Measurements from ENCODE around the gene IL17RE. TPM values are rescaled to one million over a fixed set of nuclear protein-coding genes. Genes with fewer than 3 reads are reported as not detected.

The IL17RE gene
- total and polyA plus RNA-seq, 2 experiments from 2014 or later: 1.1 to 3.4 TPM

DNA sequence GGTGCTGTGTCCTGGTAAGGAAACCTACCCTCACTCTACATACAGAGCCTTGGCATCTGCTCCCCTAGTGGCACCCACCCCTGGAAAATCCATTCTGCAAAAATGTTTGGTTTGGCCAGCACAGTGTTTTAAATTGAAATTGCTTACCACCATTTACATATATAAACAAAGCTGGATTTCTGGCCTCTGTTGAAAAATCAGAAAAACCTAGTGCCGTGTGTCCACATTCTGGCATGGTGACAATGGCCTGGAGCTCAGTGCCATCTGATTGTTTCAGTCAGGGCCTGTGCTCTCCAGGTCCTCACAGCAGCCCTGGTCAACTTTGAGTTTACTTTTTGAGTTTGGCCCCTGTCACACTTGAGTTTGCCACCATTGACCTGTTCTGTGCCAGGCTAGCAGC is 11.4 kb downstream of the IL17RE start:
- no peaks in the 10 kb centered on the region for H3K36me3 ChIP-seq (ENCODE audit: insufficient read depth)
- TF ChIP-seq, protein P1, sequence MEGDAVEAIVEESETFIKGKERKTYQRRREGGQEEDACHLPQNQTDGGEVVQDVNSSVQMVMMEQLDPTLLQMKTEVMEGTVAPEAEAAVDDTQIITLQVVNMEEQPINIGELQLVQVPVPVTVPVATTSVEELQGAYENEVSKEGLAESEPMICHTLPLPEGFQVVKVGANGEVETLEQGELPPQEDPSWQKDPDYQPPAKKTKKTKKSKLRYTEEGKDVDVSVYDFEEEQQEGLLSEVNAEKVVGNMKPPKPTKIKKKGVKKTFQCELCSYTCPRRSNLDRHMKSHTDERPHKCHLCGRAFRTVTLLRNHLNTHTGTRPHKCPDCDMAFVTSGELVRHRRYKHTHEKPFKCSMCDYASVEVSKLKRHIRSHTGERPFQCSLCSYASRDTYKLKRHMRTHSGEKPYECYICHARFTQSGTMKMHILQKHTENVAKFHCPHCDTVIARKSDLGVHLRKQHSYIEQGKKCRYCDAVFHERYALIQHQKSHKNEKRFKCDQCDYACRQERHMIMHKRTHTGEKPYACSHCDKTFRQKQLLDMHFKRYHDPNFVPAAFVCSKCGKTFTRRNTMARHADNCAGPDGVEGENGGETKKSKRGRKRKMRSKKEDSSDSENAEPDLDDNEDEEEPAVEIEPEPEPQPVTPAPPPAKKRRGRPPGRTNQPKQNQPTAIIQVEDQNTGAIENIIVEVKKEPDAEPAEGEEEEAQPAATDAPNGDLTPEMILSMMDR (conservative IDR thresholded peaks at IDR 0.05; ENCODE audit: low read depth in 2 of 2): no peak
- TF ChIP-seq EZH2 (IDR thresholded peaks at IDR 0.05; ENCODE audit: low read depth, unreplicated experiment) (no peak), EZH2phosphoT487 (IDR thresholded peaks at IDR 0.05; ENCODE audit: unreplicated experiment) (no peak), STAT1 (IDR thresholded peaks at IDR 0.05; ENCODE audit: unreplicated experiment) (no peak), ZNF331 (CRISPR knock-in tag; IDR thresholded peaks at IDR 0.05; ENCODE audit: low read depth) (no peak), POLR2AphosphoS5 (IDR thresholded peaks at IDR 0.05; ENCODE audit: low read depth) (no peak), ZNF114 (CRISPR knock-in tag; IDR thresholded peaks at IDR 0.05) (no peak), NANOG (IDR thresholded peaks at IDR 0.05; ENCODE audit: borderline replicate concordance) (no peak), CREB1 (CRISPR knock-in tag; IDR thresholded peaks at IDR 0.05; ENCODE audit: low read depth) (no peak), JUNB (IDR thresholded peaks at IDR 0.05; ENCODE audit: unreplicated experiment) (no peak)
- TF ChIP-seq, protein P2, sequence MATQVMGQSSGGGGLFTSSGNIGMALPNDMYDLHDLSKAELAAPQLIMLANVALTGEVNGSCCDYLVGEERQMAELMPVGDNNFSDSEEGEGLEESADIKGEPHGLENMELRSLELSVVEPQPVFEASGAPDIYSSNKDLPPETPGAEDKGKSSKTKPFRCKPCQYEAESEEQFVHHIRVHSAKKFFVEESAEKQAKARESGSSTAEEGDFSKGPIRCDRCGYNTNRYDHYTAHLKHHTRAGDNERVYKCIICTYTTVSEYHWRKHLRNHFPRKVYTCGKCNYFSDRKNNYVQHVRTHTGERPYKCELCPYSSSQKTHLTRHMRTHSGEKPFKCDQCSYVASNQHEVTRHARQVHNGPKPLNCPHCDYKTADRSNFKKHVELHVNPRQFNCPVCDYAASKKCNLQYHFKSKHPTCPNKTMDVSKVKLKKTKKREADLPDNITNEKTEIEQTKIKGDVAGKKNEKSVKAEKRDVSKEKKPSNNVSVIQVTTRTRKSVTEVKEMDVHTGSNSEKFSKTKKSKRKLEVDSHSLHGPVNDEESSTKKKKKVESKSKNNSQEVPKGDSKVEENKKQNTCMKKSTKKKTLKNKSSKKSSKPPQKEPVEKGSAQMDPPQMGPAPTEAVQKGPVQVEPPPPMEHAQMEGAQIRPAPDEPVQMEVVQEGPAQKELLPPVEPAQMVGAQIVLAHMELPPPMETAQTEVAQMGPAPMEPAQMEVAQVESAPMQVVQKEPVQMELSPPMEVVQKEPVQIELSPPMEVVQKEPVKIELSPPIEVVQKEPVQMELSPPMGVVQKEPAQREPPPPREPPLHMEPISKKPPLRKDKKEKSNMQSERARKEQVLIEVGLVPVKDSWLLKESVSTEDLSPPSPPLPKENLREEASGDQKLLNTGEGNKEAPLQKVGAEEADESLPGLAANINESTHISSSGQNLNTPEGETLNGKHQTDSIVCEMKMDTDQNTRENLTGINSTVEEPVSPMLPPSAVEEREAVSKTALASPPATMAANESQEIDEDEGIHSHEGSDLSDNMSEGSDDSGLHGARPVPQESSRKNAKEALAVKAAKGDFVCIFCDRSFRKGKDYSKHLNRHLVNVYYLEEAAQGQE (IDR thresholded peaks at IDR 0.05; ENCODE audit: unreplicated experiment): no peak
- TF ChIP-seq, protein P3, sequence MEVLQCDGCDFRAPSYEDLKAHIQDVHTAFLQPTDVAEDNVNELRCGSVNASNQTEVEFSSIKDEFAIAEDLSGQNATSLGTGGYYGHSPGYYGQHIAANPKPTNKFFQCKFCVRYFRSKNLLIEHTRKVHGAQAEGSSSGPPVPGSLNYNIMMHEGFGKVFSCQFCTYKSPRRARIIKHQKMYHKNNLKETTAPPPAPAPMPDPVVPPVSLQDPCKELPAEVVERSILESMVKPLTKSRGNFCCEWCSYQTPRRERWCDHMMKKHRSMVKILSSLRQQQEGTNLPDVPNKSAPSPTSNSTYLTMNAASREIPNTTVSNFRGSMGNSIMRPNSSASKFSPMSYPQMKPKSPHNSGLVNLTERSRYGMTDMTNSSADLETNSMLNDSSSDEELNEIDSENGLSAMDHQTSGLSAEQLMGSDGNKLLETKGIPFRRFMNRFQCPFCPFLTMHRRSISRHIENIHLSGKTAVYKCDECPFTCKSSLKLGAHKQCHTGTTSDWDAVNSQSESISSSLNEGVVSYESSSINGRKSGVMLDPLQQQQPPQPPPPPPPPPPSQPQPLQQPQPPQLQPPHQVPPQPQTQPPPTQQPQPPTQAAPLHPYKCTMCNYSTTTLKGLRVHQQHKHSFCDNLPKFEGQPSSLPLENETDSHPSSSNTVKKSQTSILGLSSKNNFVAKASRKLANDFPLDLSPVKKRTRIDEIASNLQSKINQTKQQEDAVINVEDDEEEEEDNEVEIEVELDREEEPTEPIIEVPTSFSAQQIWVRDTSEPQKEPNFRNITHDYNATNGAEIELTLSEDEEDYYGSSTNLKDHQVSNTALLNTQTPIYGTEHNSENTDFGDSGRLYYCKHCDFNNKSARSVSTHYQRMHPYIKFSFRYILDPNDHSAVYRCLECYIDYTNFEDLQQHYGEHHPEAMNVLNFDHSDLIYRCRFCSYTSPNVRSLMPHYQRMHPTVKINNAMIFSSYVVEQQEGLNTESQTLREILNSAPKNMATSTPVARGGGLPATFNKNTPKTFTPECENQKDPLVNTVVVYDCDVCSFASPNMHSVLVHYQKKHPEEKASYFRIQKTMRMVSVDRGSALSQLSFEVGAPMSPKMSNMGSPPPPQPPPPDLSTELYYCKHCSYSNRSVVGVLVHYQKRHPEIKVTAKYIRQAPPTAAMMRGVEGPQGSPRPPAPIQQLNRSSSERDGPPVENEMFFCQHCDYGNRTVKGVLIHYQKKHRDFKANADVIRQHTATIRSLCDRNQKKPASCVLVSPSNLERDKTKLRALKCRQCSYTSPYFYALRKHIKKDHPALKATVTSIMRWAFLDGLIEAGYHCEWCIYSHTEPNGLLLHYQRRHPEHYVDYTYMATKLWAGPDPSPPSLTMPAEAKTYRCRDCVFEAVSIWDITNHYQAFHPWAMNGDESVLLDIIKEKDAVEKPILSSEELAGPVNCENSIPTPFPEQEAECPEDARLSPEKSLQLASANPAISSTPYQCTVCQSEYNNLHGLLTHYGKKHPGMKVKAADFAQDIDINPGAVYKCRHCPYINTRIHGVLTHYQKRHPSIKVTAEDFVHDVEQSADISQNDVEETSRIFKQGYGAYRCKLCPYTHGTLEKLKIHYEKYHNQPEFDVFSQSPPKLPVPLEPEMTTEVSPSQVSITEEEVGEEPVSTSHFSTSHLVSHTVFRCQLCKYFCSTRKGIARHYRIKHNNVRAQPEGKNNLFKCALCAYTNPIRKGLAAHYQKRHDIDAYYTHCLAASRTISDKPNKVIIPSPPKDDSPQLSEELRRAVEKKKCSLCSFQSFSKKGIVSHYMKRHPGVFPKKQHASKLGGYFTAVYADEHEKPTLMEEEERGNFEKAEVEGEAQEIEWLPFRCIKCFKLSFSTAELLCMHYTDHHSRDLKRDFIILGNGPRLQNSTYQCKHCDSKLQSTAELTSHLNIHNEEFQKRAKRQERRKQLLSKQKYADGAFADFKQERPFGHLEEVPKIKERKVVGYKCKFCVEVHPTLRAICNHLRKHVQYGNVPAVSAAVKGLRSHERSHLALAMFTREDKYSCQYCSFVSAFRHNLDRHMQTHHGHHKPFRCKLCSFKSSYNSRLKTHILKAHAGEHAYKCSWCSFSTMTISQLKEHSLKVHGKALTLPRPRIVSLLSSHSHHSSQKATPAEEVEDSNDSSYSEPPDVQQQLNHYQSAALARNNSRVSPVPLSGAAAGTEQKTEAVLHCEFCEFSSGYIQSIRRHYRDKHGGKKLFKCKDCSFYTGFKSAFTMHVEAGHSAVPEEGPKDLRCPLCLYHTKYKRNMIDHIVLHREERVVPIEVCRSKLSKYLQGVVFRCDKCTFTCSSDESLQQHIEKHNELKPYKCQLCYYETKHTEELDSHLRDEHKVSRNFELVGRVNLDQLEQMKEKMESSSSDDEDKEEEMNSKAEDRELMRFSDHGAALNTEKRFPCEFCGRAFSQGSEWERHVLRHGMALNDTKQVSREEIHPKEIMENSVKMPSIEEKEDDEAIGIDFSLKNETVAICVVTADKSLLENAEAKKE (CRISPR knock-in tag; IDR thresholded peaks at IDR 0.05): no peak
- TF ChIP-seq, protein P4, sequence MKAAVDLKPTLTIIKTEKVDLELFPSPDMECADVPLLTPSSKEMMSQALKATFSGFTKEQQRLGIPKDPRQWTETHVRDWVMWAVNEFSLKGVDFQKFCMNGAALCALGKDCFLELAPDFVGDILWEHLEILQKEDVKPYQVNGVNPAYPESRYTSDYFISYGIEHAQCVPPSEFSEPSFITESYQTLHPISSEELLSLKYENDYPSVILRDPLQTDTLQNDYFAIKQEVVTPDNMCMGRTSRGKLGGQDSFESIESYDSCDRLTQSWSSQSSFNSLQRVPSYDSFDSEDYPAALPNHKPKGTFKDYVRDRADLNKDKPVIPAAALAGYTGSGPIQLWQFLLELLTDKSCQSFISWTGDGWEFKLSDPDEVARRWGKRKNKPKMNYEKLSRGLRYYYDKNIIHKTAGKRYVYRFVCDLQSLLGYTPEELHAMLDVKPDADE (IDR thresholded peaks at IDR 0.05): no peak
- H2AFZ ChIP-seq: 0 out of 2 replicates have a peak overlapping the region, but pooled peaks have one; percentile 18
- no peak overlapping the region for H3K4me3 ChIP-seq
- no peak for ATAC-seq
- peaks cover 17% of the 10 kb centered on the region for H3K4me1 ChIP-seq (ENCODE audit: insufficient read depth)
- H3K9me2 ChIP-seq (ENCODE audit: insufficient read depth): 0 out of 2 replicates have a peak, but pooled peaks cover 4% of the 10 kb centered on the region
- Mint-ChIP-seq H3K36me3 (ENCODE audit: low read depth) (peaks cover 17% of the 10 kb centered on the region), H3K27ac (no peak overlapping the region), H3K9me3 (peaks cover 19% of the 10 kb centered on the region), H3K4me3 (no peak overlapping the region), H3K4me1 (peaks cover 16% of the 10 kb centered on the region), H3K27me3 (ENCODE audit: insufficient read depth, low read depth, poor library complexity) (peaks cover 8% of the 10 kb centered on the region)
- peaks cover 12% of the 10 kb centered on the region; the same call in 1 of the 2 replicates for H3K27me3 ChIP-seq (ENCODE audit: insufficient read depth)
- H3K79me2 ChIP-seq (replicated peaks; ENCODE audit: insufficient read depth): no peaks in the 10 kb centered on the region
- no peak overlapping the region for H3K4me2 ChIP-seq
- H4K20me1 ChIP-seq (replicated peaks; ENCODE audit: insufficient read depth): no peaks in the 10 kb centered on the region
- H3K27ac ChIP-seq (ENCODE audit: low read depth): no peak overlapping the region
- DNase-seq (ENCODE audit: low spot score): no peak
- H3F3A ChIP-seq (replicated peaks; ENCODE audit: low read depth): 0 out of 2 replicates have a peak, but pooled peaks cover 5% of the 10 kb centered on the region
